GM12892 (cell line): ENCODE results near the gene CIT.
A peak's percentile ranks its signal among the peaks of the same experiment; 100 is the strongest.

Source experiments
- DNase-seq: peaks from one replicate; pipeline ENCODE4 v3.0.0; 2011; ENCODE audit not compliant: insufficient read length
- FAIRE-seq: peaks from 2 replicates; lab custom pipeline; 2011; peaks lifted over from hg19 to GRCh38; lab: Jason Lieb, UNC
- POLR2A ChIP-seq: IDR thresholded peaks from 2 replicates; pipeline ENCODE4 v1.6.1; 2011; ENCODE audit warnings: low read depth, low read length, control low read depth
- POLR2AphosphoS5 ChIP-seq: IDR thresholded peaks from 2 replicates; pipeline ENCODE4 v1.6.1; 2011; ENCODE audit warnings: low read depth, low read length, control low read depth
- TAF1 ChIP-seq: IDR thresholded peaks from 2 replicates; pipeline ENCODE4 v1.6.1; 2011; ENCODE audit warnings: low read depth, mild to moderate bottlenecking, control low read depth, low read length, borderline replicate concordance

The CIT gene

DNA sequence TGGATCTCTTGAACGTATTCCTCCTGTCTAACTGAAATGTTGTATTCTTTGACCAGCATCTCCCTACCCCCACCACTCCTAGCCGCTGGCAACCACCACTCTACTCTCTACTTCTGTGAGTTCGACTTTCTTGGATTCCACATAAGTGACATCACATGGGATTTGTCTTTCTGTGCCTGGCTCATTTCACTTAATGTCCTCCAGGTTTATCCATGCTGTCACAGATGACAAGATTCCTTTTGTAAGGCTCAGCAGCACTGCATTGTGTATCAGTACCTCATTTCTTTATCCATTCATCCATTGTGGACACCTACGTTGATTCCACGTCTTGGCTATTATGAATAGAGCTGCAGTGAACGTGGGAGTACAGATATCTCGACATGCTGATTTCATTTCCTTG lies 198.7 kb downstream of the CIT start:
- no peak for TF ChIP-seq POLR2AphosphoS5
- no peak for TF ChIP-seq TAF1
- no peak for TF ChIP-seq POLR2A
- DNase-seq (no peak), FAIRE-seq (no peak)

DNA sequence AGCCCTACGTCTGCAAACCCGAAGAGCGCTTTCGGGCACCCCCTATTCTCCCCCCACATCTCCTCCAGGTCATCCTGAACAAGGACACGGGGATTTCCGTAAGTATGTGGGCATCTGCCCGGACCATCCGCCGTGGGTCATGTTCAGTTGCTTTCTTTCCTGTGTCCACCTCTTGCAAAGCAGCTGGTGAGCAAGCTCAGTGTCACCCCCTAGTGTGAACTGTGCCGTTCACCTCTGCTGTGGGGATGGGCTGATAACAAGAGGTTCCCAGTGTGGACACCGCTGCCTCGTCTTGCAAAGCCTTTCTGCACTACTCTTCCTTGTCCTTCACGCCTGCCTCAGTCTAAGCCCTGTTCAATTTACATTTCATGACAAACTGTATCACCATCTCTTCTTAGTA lies 200.5 kb downstream of the CIT start:
- no peak for DNase-seq
- FAIRE-seq: no peak
- no peak for TF ChIP-seq POLR2AphosphoS5
- no peak for TF ChIP-seq POLR2A
- TF ChIP-seq TAF1: no peak

DNA sequence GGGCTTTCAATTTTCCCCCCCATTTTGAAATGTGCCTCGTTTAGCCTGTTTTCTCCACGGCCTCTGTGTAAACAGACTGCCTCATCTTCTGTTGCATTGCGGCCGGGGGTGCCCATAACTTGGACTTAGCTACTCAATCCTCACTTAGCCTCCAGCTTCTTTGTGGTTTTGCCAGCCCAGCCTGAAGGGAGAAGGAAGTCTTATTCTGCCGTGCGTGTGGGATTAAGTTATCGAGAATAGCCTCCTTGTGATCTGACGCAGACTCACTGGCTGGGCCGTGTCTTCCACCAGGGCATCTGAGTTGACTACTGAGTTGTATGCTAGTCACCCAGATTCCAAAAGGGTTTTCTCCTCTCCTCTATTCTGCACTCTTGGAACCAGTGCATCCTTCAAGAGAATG lies 201.1 kb downstream of the CIT start:
- TF ChIP-seq TAF1 (no peak), POLR2AphosphoS5 (no peak), POLR2A (no peak)
- DNase-seq: no peak
- no peak for FAIRE-seq

DNA sequence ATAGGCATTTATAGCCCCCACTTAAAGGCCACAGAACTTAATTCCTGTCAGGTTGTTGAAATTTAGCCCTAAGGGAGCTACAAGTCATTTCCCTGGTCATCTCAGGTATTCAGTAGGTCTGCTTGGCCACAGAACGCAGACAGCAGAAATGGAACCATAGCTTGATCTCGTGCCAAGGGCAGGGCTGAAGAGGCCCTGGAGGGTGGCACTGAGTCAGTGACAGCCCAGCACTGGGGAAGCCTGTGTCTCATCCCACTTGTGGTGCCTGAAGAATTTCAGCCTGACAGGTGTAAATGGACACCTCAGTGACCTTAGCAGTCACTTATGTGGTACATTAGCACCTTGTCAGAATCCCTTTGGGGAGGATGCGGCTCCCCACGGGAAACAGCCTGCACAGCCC lies 202.6 kb downstream of the CIT start:
- no peak for DNase-seq
- no peak for FAIRE-seq
- TF ChIP-seq TAF1 (no peak), POLR2AphosphoS5 (no peak), POLR2A (no peak)

DNA sequence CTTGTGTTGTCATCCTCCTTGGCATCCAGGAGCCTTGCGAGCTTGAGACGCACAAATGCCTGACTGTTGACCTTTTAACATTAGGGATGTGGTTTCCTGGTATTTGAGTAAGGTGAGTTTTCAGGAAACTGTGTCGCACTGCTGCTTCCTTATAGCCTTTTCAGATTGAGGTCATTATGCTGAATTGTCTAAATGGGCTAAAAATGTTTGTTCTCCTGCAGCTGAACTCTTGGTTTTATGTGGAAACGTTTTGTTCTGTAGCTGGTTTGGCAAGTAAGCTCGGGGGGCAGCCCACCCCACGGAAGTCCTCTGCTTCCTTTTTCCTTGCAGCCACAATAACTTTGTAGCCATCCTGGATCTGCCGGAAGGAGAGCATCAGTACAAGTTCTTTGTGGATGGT lies 203.5 kb downstream of the CIT start:
- FAIRE-seq: no peak

DNA sequence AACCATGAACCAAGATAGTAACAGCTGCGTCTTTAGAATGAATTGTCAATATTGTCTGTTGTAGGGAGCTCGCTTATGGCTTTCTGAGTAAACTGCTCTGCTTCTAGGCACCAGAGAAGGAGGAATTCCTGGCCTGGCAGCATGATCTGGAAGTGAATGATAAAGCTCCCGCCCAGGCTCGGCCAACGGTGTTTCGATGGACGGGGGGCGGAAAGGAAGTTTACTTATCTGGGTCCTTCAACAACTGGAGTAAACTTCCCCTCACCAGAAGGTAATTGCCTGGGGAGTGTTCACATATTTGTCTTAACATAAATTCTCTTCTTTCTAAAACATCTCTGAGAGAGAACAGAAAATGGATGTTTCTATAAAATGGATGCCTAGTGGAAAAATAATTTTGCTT lies 204.9 kb downstream of the CIT start:
- DNase-seq: no peak
- TF ChIP-seq TAF1: no peak
- no peak for TF ChIP-seq POLR2A
- TF ChIP-seq POLR2AphosphoS5: no peak
- no peak for FAIRE-seq

More for the DNA sequence above, 203.5 kb downstream of the CIT start:
- no peak for DNase-seq
- no peak for TF ChIP-seq POLR2AphosphoS5
- no peak for TF ChIP-seq POLR2A
- no peak for TF ChIP-seq TAF1

DNA sequence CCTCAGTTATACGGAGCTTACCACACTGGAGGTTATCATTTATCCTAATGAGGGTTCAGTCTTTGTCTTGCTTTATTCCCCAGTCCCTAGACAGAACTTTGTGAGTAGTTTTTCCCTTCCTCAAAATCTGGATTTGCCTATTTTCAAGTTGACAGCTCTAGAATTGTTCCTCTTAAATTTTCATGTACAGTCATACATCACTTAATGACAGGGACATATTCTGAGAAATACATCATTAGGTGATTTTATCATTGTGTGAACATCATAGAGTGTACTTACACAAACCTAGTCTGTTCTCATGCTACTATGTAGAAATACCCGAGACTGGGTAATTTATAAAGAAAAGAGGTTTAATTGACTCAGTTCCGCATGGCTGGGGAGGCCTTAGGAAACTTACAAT lies 206.1 kb downstream of the CIT start:
- TF ChIP-seq POLR2A (no peak), TAF1 (no peak), POLR2AphosphoS5 (no peak)
- no peak for DNase-seq
- no peak for FAIRE-seq

DNA sequence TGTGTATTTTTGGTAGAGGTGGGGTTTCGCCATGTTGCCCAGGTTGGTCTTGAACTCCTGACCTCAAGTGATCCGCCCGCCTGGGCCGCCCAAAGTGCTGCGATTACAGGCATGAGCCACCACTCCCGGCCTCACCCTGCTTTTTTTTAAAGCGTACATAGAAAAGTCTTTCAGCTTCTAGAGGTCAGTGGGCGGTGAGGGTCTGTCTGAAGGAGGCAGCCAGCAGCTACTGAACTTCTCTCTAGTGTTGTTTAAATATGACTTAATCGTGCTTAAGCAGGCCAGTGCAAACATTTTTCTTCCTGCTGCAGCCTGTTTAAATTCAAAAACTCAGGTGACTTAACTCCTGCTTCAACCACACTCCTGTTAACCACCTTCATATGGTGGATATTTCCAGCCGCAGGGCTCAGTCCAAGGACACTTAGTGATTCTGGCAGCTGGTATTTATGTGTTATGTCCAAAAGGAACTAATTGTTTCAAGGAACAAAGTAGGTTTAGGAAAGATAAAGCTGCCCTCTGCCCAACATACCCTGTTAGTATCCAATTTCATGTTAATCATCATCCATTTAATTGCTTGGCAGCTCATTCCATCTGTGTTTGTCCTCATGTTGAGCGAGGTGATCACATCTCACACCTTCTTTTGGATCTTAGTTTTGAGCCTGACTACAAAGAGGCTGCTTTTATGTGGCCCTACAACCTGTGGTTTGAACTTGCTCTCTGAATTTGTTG lies 207.2 kb downstream of the CIT start:
- DNase-seq (no peak), FAIRE-seq (no peak)
- TF ChIP-seq TAF1 (no peak), POLR2AphosphoS5 (no peak), POLR2A (no peak)

DNA sequence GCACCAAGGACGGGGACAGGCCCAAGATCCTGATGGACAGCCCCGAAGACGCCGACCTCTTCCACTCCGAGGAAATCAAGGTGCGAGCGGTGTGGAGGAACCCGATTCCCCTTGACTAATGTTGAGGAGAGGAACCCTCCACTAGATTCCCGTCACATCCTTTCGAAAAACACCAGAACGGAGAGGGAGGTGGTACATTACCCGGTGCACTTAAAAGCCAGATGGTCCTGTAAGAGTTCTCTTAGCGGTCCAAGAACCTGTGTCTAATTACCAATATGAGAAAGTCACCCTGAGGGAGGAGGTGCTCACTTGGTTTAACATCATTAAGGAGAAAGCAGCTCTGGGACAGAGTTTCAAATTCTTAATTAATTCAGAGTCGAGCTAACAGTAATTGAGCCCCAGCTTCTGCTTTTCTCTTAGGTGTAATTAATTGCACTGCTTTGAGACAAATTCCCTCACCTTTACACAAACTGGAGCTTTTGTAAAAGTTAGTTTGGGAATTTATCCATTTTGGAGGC lies 208.7 kb downstream of the CIT start:
- DNase-seq: no peak
- TF ChIP-seq TAF1 (0 out of 2 replicates have a peak, but pooled peaks have one; percentile 0), POLR2A (no peak)
- FAIRE-seq: no peak

DNA sequence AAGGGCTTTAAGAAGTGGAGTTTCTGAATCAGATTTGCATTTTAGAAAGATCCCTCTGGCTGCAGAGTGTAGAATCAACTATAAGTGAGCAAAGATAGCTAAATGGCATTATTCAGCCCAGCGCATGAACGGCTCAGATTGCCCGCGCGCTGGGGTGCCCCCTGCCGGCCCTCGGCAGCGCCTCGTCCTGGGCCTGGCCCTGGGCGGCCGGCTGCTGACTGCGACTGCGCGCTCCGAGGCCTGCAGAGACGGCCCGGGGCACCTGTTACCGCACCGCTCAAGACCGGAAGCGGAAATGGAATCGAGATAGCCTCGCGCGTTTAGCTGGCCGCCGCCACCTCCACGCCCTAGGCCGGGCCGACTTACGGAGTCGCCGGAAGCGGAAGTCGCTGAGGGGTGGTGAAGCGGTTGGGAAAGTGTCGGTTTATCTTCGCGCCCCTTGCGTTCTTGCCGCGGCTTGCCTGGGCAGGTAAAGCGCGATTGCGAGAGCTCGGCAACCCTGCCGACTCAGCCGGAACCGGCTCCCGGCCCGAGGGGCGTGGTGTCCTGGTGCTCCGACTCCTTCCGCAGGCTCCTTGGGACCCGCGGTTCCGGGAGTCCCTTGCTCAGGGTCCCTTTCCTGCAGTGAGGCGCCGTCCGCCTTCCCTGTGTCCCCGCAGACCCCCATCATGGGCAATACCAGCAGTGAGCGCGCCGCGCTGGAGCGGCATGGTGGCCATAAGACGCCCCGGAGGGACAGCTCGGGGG lies 209.4 kb downstream of the CIT start, which contains the start of gene PRKAB1:
TSS of gene PRKAB1 (plus strand) at position 557 of the 747 bp plus-strand sequence. CDS start at position 669, 112 bp downstream.
- DNase-seq: peak; percentile 92
- peak; percentile 97 for FAIRE-seq

DNA sequence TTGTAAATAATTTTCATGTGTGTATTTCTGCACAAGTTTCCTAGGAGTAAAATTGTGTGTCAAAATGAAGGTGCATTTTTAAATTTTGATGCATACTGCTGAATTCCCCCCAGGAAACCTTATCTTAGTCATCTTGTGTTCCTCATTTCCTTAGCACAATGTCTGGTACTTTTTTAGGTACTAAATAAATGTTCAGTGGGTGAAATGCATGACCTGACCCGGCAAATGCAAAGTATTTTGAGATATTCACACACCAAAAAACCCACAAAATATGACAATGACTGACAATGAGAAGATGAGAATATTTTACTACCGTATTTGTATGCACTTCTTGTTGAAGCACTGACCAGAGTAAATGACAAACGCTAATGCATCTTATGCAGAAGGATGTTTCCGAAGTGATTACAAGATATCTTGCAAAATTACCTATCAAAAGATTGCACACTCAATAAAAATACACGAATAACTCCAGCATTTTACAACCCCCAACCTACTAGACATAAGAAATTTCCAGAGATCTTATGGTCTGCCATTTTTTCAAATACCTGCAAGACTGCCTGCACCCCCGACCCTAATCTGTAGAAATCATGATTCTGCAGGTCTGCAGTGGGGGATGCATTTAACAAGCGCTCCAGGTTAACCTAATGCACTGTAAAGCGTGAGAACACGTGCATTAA lies 210.1 kb downstream of the CIT start:
- no peak for DNase-seq
- TF ChIP-seq TAF1: no peak
- TF ChIP-seq POLR2AphosphoS5: no peak
- no peak for TF ChIP-seq POLR2A
- peak; percentile 74 for FAIRE-seq

More for the DNA sequence above, 209.4 kb downstream of the CIT start, which contains the start of gene PRKAB1:
- TF ChIP-seq POLR2A (peak; percentile 90; the same call in 1 of the 2 replicates), POLR2AphosphoS5 (peak; percentile 83), TAF1 (peak; percentile 46; the same call in 1 of the 2 replicates)
